HepG2 (cell line): Measurements from ENCODE around the gene PLCB1. TPM values are rescaled to one million over a fixed set of nuclear protein-coding genes. Genes with fewer than 3 reads are reported as not detected.
A peak's percentile ranks its signal among the peaks of the same experiment; 100 is the strongest.

ENCODE experiments used
- CEBPG ChIP-seq: IDR thresholded peaks from 2 replicates; pipeline ENCODE4 v1.6.1; 2016
- ELF1 ChIP-seq: sonication (generic); formaldehyde crosslinking; IDR thresholded peaks from 2 replicates; pipeline ENCODE4 v1.4.0; 2020; ENCODE audit warnings: missing genetic modification reagents
- FOXJ3 ChIP-seq: sonication (generic); formaldehyde crosslinking; IDR thresholded peaks from 2 replicates; pipeline ENCODE4 v1.4.0; 2020; ENCODE audit warnings: missing genetic modification reagents, mild to moderate bottlenecking, borderline replicate concordance
- GLI4 ChIP-seq: sonication (generic); formaldehyde crosslinking; IDR thresholded peaks from 2 replicates; pipeline ENCODE4 v1.5.1; 2020; ENCODE audit warnings: missing genetic modification reagents, mild to moderate bottlenecking, moderate library complexity, borderline replicate concordance
- HHEX ChIP-seq: IDR thresholded peaks from 2 replicates; pipeline ENCODE4 v1.6.1; 2016; ENCODE audit warnings: control low read depth
- KAT8 ChIP-seq: IDR thresholded peaks from 2 replicates; pipeline ENCODE4 v1.6.1; 2016; ENCODE audit warnings: missing genetic modification reagents, missing compliant biosample characterization
- MLLT10 ChIP-seq: sonication (generic); formaldehyde crosslinking; IDR thresholded peaks from 2 replicates; pipeline ENCODE4 v1.4.0; 2020; ENCODE audit warnings: missing genetic modification reagents
- NR2C2 ChIP-seq: sonication (generic); formaldehyde crosslinking; IDR thresholded peaks from 2 replicates; pipeline ENCODE4 v1.4.0; 2020; ENCODE audit warnings: missing genetic modification reagents, mild to moderate bottlenecking, moderate library complexity, borderline replicate concordance
- NR3C1 ChIP-seq: sonication (generic); formaldehyde crosslinking; IDR thresholded peaks from 2 replicates; pipeline ENCODE4 v1.4.0; 2020; ENCODE audit warnings: missing genetic modification reagents
- PHF8 ChIP-seq: sonication (generic); formaldehyde crosslinking; IDR thresholded peaks from 2 replicates; pipeline ENCODE4 v1.5.0; 2020; ENCODE audit warnings: missing genetic modification reagents
- SKI ChIP-seq: fragments of 450-650 bp; IDR thresholded peaks from one replicate; pipeline ENCODE4 v1.6.1; 2018; ENCODE audit warnings: mild to moderate bottlenecking; ENCODE audit not compliant: partially characterized antibody
- U2AF1 ChIP-seq: fragments of 200-400 bp; formaldehyde crosslinking; optimal IDR thresholded peaks from 2 replicates; pipeline ENCODE3; 2017; ENCODE audit warnings: mild to moderate bottlenecking, low read depth, low read length
- YY1 ChIP-seq: IDR thresholded peaks from 2 replicates; pipeline ENCODE4 v1.6.1; 2011; ENCODE audit warnings: low read length, low read depth, moderate library complexity, mild to moderate bottlenecking; ENCODE audit not compliant: insufficient read depth, insufficient replicate concordance
- ZBTB21 ChIP-seq: sonication (generic); formaldehyde crosslinking; IDR thresholded peaks from 2 replicates; pipeline ENCODE4 v1.4.0; 2020; ENCODE audit warnings: missing genetic modification reagents
- ZNF264 ChIP-seq: sonication (generic); formaldehyde crosslinking; IDR thresholded peaks from 2 replicates; pipeline ENCODE4 v1.4.0; 2020; ENCODE audit warnings: missing genetic modification reagents
- ZNF331 ChIP-seq: sonication (generic); formaldehyde crosslinking; IDR thresholded peaks from 2 replicates; pipeline ENCODE4 v1.4.0; 2020; ENCODE audit warnings: missing genetic modification reagents
- ZNF710 ChIP-seq: sonication (generic); formaldehyde crosslinking; IDR thresholded peaks from 2 replicates; pipeline ENCODE4 v1.5.0; 2020; ENCODE audit warnings: mild to moderate bottlenecking, missing genetic modification reagents, borderline replicate concordance
- ZSCAN30 ChIP-seq: sonication (generic); formaldehyde crosslinking; IDR thresholded peaks from 2 replicates; pipeline ENCODE4 v1.5.0; 2020; ENCODE audit warnings: mild to moderate bottlenecking, missing genetic modification reagents
- polyA plus RNA-seq, 8 experiments: library from polyadenylated mRNA; depleted of rRNA in 3 of 8; stranded (reverse) in 7 of 8; unstranded in 1 of 8; fragments of >200 nt; fragmentation: Illumina TruSeq in 4 of 8; extraction: Trizol in 4 of 8; gene quantifications; 2 replicates each; pipeline versions ENCODE4 v1.2.1 to v1.2.3, GENCODE V29; 2011 to 2016; ENCODE audit warnings: low read depth in 4 of 8, missing spikeins in 1 of 8, mixed read lengths in 1 of 8; ENCODE audit not compliant: insufficient read depth in 1 of 8
- total RNA-seq, 5 experiments: library from RNA; depleted of rRNA; stranded (reverse); fragments of >200 nt; fragmentation: Illumina TruSeq; extraction: Trizol; gene quantifications; 2 replicates each; pipeline ENCODE4 v1.2.3, GENCODE V29; 2016; ENCODE audit warnings: low read depth in 1 of 5
- TF ChIP-seq, protein P1 (sequence below): IDR thresholded peaks from 2 replicates; pipeline ENCODE4 v1.6.1; 2016; ENCODE audit warnings: low read depth

PLCB1 gene
- total and polyA plus RNA-seq, 2 of the 13 experiments (the other 11 are each of a cell fraction or from before 2014, with no cell fraction given) = 42.4 to 55.9 TPM

GRCh38 chr20:8393381-8393780, 261.3 kb downstream of the PLCB1 start (continued):
- no peak for TF ChIP-seq ZSCAN30 (CRISPR knock-in tag)
- TF ChIP-seq SKI = no peak
- TF ChIP-seq, protein P1, sequence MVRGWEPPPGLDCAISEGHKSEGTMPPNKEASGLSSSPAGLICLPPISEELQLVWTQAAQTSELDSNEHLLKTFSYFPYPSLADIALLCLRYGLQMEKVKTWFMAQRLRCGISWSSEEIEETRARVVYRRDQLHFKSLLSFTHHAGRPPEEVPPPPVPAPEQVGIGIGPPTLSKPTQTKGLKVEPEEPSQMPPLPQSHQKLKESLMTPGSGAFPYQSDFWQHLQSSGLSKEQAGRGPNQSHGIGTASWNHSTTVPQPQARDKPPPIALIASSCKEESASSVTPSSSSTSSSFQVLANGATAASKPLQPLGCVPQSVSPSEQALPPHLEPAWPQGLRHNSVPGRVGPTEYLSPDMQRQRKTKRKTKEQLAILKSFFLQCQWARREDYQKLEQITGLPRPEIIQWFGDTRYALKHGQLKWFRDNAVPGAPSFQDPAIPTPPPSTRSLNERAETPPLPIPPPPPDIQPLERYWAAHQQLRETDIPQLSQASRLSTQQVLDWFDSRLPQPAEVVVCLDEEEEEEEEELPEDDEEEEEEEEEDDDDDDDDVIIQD (CRISPR knock-in tag) = peak; percentile 82; the same call in 1 of the 2 replicates
- TF ChIP-seq NR2C2 = 0 out of 2 replicates have a peak, but pooled peaks have one; percentile 35
- no peak for TF ChIP-seq PHF8
- no peak for TF ChIP-seq HHEX
- no peak for TF ChIP-seq ZNF264 (CRISPR knock-in tag)
- no peak for TF ChIP-seq GLI4 (CRISPR knock-in tag)
- TF ChIP-seq ZNF331 (CRISPR knock-in tag) = peak; percentile 15; the same call in 1 of the 2 replicates
- no peak for TF ChIP-seq ELF1 (CRISPR knock-in tag)
- no peak for TF ChIP-seq FOXJ3 (CRISPR knock-in tag)
- TF ChIP-seq CEBPG (CRISPR knock-in tag) = peak; percentile 86
- no peak for TF ChIP-seq MLLT10
- no peak for TF ChIP-seq ZNF710 (CRISPR knock-in tag)
- TF ChIP-seq ZBTB21 (CRISPR knock-in tag) = no peak
- no peak for TF ChIP-seq U2AF1
- TF ChIP-seq KAT8 = no peak; the same call in 1 of the 2 replicates
- no peak for TF ChIP-seq YY1
- no peak for TF ChIP-seq NR3C1
